Measurements from ENCODE around the gene CCDC63.

DNA sequence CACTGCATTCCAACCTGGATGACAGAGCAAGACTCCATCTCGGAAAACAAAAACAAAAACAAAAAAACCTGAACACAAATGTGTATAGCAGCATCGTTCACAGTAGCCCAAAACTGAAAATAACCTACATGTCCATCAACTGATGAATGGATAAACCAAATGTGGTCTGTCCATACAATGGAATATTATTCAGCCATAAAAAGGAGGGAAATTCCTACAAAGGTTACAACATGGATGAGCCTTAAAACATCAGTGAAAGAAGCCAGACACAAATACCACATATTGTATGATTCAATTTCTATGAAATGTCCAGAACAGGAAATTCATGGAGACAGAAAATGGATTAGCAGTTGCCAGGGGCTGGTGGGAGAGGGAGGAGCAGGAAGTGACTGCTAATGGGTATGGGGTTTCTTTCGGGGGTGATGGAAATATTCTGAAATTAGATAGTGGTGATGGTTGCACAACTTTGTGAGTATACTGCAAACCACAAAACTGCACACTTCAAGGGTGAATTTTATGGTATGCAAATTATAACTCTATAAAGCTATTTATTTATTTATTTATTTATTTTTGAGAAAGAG, 69.6 kb downstream of the CCDC63 start:
- TF ChIP-seq ZNF138 (CRISPR knock-in tag; IDR thresholded peaks at IDR 0.05; ENCODE audit: low read depth) (no peak), RXRA (CRISPR knock-in tag; IDR thresholded peaks at IDR 0.05) (no peak), HNRNPL (IDR thresholded peaks at IDR 0.05; ENCODE audit: low read depth, low read length) (no peak), ZNF335 (CRISPR knock-in tag; IDR thresholded peaks at IDR 0.05) (no peak)

All from HepG2 (cell line).